Loucy (cell line): ENCODE results near the gene ZNF280C.

Experiments
- H2AFZ ChIP-seq: fragments of 200-600 bp; sonication (generic); 2 replicates; pipeline ENCODE4 v1.6.0; 2016; ENCODE audit warnings: antibody characterized with exemption, mild to moderate bottlenecking, low read length, moderate library complexity
- H3F3A ChIP-seq: fragments of 200-600 bp; 2 replicates; pipeline ENCODE4 v1.6.0; 2016; ENCODE audit warnings: antibody characterized with exemption, low read depth, mild to moderate bottlenecking
- H3K27me3 ChIP-seq: fragments of 200-600 bp; sonication (generic); 2 replicates; pipeline ENCODE4 v1.6.1; 2014; ENCODE audit warnings: low read length, mild to moderate bottlenecking; ENCODE audit not compliant: insufficient read depth, poor library complexity, severe bottlenecking
- H3K36me3 ChIP-seq: fragments of 200-600 bp; sonication (generic); 2 replicates; pipeline ENCODE4 v1.6.1; 2016; ENCODE audit warnings: low read length; ENCODE audit not compliant: insufficient read depth
- H3K4me1 ChIP-seq: fragments of 200-600 bp; sonication (generic); 2 replicates; pipeline ENCODE4 v1.5.1; 2014; ENCODE audit warnings: low read length, mild to moderate bottlenecking; ENCODE audit not compliant: insufficient read depth, poor library complexity, severe bottlenecking
- H3K4me2 ChIP-seq: fragments of 200-600 bp; sonication (generic); 2 replicates; pipeline ENCODE4 v1.6.0; 2014; ENCODE audit warnings: antibody characterized with exemption, low read length, low read depth, mild to moderate bottlenecking; ENCODE audit not compliant: poor library complexity, severe bottlenecking
- H3K4me3 ChIP-seq: fragments of 200-600 bp; sonication (generic); 2 replicates; pipeline ENCODE4 v1.5.1; 2014; ENCODE audit warnings: low read length, mild to moderate bottlenecking, mixed read lengths; ENCODE audit not compliant: poor library complexity, severe bottlenecking
- H3K79me2 ChIP-seq: fragments of 200-600 bp; sonication (generic); 2 replicates; pipeline ENCODE4 v1.6.1; 2014; ENCODE audit warnings: low read length; ENCODE audit not compliant: insufficient read depth
- H3K9ac ChIP-seq: fragments of 200-600 bp; sonication (generic); 2 replicates; pipeline ENCODE4 v1.6.0; 2014; ENCODE audit warnings: mild to moderate bottlenecking, low read depth, low read length, moderate library complexity; ENCODE audit not compliant: poor library complexity, severe bottlenecking
- H3K9me2 ChIP-seq: fragments of 200-600 bp; sonication (generic); replicated peaks from 2 replicates; pipeline ENCODE4 v1.6.1; 2016; ENCODE audit warnings: low read depth, low read length, mixed read lengths
- H3K9me3 ChIP-seq: fragments of 200-600 bp; sonication (generic); 2 replicates; pipeline ENCODE4 v1.6.1; 2014; ENCODE audit warnings: mild to moderate bottlenecking, antibody characterized with exemption, low read length, low read depth; ENCODE audit not compliant: insufficient read depth
- H4K20me1 ChIP-seq: fragments of 200-600 bp; sonication (generic); 2 replicates; pipeline ENCODE4 v1.6.0; 2014; ENCODE audit warnings: antibody characterized with exemption, low read length, mild to moderate bottlenecking; ENCODE audit not compliant: insufficient read depth, poor library complexity, severe bottlenecking
- CTCF ChIP-seq: fragments of 200-600 bp; sonication (generic); conservative IDR thresholded peaks from 2 replicates; pipeline ENCODE4 v1.5.1; 2014; ENCODE audit warnings: mild to moderate bottlenecking, antibody characterized with exemption, low read length
- EZH2phosphoT487 ChIP-seq: fragments of 200-600 bp; IDR thresholded peaks from 2 replicates; pipeline ENCODE4 v1.6.1; 2018; ENCODE audit warnings: antibody characterized with exemption, mild to moderate bottlenecking, moderate library complexity, borderline replicate concordance

The ZNF280C gene

GRCh38 chrX:130262231-130262630 lies 6.5 kb downstream of the ZNF280C start:
- H3K9me3 ChIP-seq = no peaks in the 10 kb centered on the region
- H3K9me2 ChIP-seq = no peaks in the 10 kb centered on the region
- H3K36me3 ChIP-seq = no peaks in the 10 kb centered on the region
- H3F3A ChIP-seq = no peaks in the 10 kb centered on the region
- peaks cover 23% of the 10 kb centered on the region for H3K79me2 ChIP-seq
- H3K4me3 ChIP-seq = no peak overlapping the region
- no peak overlapping the region for H2AFZ ChIP-seq
- no peak overlapping the region for H3K9ac ChIP-seq
- no peaks in the 10 kb centered on the region for H3K27me3 ChIP-seq
- TF ChIP-seq EZH2phosphoT487 (no peak), CTCF (no peak)
- no peak overlapping the region for H3K4me2 ChIP-seq
- peaks cover 13% of the 10 kb centered on the region for H4K20me1 ChIP-seq
- H3K4me1 ChIP-seq = peaks cover 19% of the 10 kb centered on the region

- Histone ChIP-seq H3K4me2 (no peak overlapping the region), H2AFZ (no peak overlapping the region), H3K4me1 (peaks cover 15% of the 10 kb centered on the region), H3K9ac (no peak overlapping the region), H4K20me1 (peaks cover 9% of the 10 kb centered on the region), H3F3A (no peaks in the 10 kb centered on the region), H3K27me3 (no peaks in the 10 kb centered on the region), H3K36me3 (no peaks in the 10 kb centered on the region), H3K9me3 (no peaks in the 10 kb centered on the region), H3K79me2 (peaks cover 15% of the 10 kb centered on the region; the same call in 1 of the 2 replicates), H3K9me2 (no peaks in the 10 kb centered on the region), H3K4me3 (no peak overlapping the region)
- TF ChIP-seq CTCF (no peak), EZH2phosphoT487 (no peak)
These were observed 7.3 kb downstream of the ZNF280C start for GRCh38 chrX:130261296-130261893.

GRCh38 chrX:130260316-130260715 lies 8.4 kb downstream of the ZNF280C start:
- H3K9me3 ChIP-seq = no peaks in the 10 kb centered on the region
- H4K20me1 ChIP-seq = peaks cover 3% of the 10 kb centered on the region
- no peak overlapping the region for H3K9ac ChIP-seq
- TF ChIP-seq CTCF (no peak), EZH2phosphoT487 (no peak)
- H3K4me3 ChIP-seq = no peak overlapping the region
- peaks cover 6% of the 10 kb centered on the region; the same call in 1 of the 2 replicates for H3K79me2 ChIP-seq
- H3K9me2 ChIP-seq = no peaks in the 10 kb centered on the region
- H3K4me2 ChIP-seq = no peak overlapping the region
- peaks cover 7% of the 10 kb centered on the region for H3K4me1 ChIP-seq
- no peak overlapping the region for H2AFZ ChIP-seq
- no peaks in the 10 kb centered on the region for H3K36me3 ChIP-seq
- H3K27me3 ChIP-seq = no peaks in the 10 kb centered on the region
- no peaks in the 10 kb centered on the region for H3F3A ChIP-seq
